ENCODE data around the gene TSGA10IP.

- TF ChIP-seq CTCF (IDR thresholded peaks at IDR 0.05 in 2 of 3, conservative IDR thresholded peaks at IDR 0.05 in 1 of 3; ENCODE audit: control insufficient read depth in 2 of 3, extremely low read depth in 1 of 3, insufficient read depth in 1 of 3, low read depth in 3 of 3, low read length in 3 of 3) (no peak), ZBTB40 (IDR thresholded peaks at IDR 0.05; ENCODE audit: borderline replicate concordance) (no peak), IRF5 (IDR thresholded peaks at IDR 0.05; ENCODE audit: borderline replicate concordance) (no peak), KAT2A (conservative IDR thresholded peaks at IDR 0.05; ENCODE audit: control insufficient read depth, low read depth, low read length) (no peak), POLR2A (IDR thresholded peaks at IDR 0.05; ENCODE audit: low read depth, low read length) (no peak), ETV6 (conservative IDR thresholded peaks at IDR 0.05 in 1 of 2, IDR thresholded peaks at IDR 0.05 in 1 of 2; ENCODE audit: borderline replicate concordance in 1 of 2, low read depth in 1 of 2) (no peak), SIN3A (IDR thresholded peaks at IDR 0.05; ENCODE audit: low read depth, low read length) (no peak), EZH2 (IDR thresholded peaks at IDR 0.05; ENCODE audit: borderline replicate concordance, control insufficient read depth, low read depth, low read length) (no peak), YY1 (IDR thresholded peaks at IDR 0.05; ENCODE audit: low read depth, low read length) (no peak), BACH1 (IDR thresholded peaks at IDR 0.05; ENCODE audit: borderline replicate concordance) (no peak), ZNF687 (IDR thresholded peaks at IDR 0.05) (no peak)
These were observed 16.6 kb upstream of the TSGA10IP start for GRCh38 chr11:65928667-65929066.
